Mucosa of stomach (tissue), 1 donor: Measurements from ENCODE around the gene DUSP3.

Source experiments
- H3K27me3 ChIP-seq: one replicate; pipeline ENCODE4 v1.7.0; 2013; ENCODE audit warnings: mild to moderate bottlenecking, low read length; ENCODE audit not compliant: control insufficient read depth, insufficient read depth
- H3K36me3 ChIP-seq: one replicate; pipeline ENCODE4 v1.7.0; 2013; ENCODE audit warnings: low read length; ENCODE audit not compliant: control insufficient read depth, insufficient read depth
- H3K4me1 ChIP-seq: one replicate; pipeline ENCODE4 v1.7.0; 2013; ENCODE audit warnings: mild to moderate bottlenecking, low read length; ENCODE audit not compliant: control insufficient read depth, insufficient read depth
- H3K4me3 ChIP-seq: one replicate; pipeline ENCODE4 v1.7.0; 2013; ENCODE audit warnings: low read length
- H3K9ac ChIP-seq: one replicate; pipeline ENCODE4 v1.7.0; 2013; ENCODE audit warnings: mild to moderate bottlenecking, low read length, moderate library complexity
- H3K9me3 ChIP-seq: one replicate; pipeline ENCODE4 v1.7.0; 2013; ENCODE audit warnings: mild to moderate bottlenecking, low read length, moderate library complexity; ENCODE audit not compliant: control insufficient read depth
- donor health status: Pancreatic carcinoma.

DUSP3 gene

GRCh38 chr17:43779145-43780125 lies 658 bp upstream of the DUSP3 start:
- H3K36me3 ChIP-seq: peaks cover 5% of the 10 kb centered on the region
- no peak overlapping the region for H3K4me3 ChIP-seq
- no peaks in the 10 kb centered on the region for H3K9me3 ChIP-seq
- H3K27me3 ChIP-seq: no peaks in the 10 kb centered on the region
- H3K9ac ChIP-seq: peak overlapping the region; percentile 75
- peaks cover 39% of the 10 kb centered on the region for H3K4me1 ChIP-seq

- H3K9ac ChIP-seq: no peak overlapping the region
- peaks cover 13% of the 10 kb centered on the region for H3K36me3 ChIP-seq
- no peaks in the 10 kb centered on the region for H3K9me3 ChIP-seq
- H3K27me3 ChIP-seq: no peaks in the 10 kb centered on the region
- H3K4me3 ChIP-seq: no peak overlapping the region
- peaks cover 50% of the 10 kb centered on the region for H3K4me1 ChIP-seq
These were observed 4.2 kb downstream of the DUSP3 start for GRCh38 chr17:43774304-43775250.

GRCh38 chr17:43772877-43773648 lies 5.7 kb downstream of the DUSP3 start:
- Histone ChIP-seq H3K9ac (no peak overlapping the region), H3K27me3 (no peaks in the 10 kb centered on the region), H3K4me1 (peaks cover 55% of the 10 kb centered on the region), H3K9me3 (no peaks in the 10 kb centered on the region), H3K4me3 (peak overlapping the region; percentile 14), H3K36me3 (peaks cover 20% of the 10 kb centered on the region)

DNA sequence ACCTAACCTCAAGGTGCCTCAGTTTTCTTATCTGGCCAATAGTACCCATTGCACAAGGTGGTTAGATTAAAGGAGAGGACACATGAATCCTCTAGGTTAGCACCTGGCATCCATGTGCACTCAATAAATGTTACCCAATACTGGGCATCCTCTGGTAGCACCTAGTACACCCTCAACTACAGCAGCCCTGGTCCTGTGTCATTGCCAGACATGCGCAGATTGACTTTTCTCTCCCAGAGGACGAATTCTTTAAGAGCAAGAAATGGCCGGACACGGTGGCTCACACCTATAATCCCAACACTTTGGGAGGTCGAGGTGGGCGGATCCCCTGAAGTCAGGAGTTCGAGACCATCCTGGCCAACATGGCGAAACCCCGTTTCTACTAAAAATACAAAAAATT lies 7.3 kb downstream of the DUSP3 start:
- Histone ChIP-seq H3K27me3 (no peaks in the 10 kb centered on the region), H3K36me3 (peaks cover 20% of the 10 kb centered on the region), H3K4me1 (peaks cover 46% of the 10 kb centered on the region), H3K4me3 (no peak overlapping the region), H3K9me3 (no peaks in the 10 kb centered on the region), H3K9ac (no peak overlapping the region)

GRCh38 chr17:43770957-43771356 lies 7.8 kb downstream of the DUSP3 start:
- H3K36me3 ChIP-seq: peaks cover 20% of the 10 kb centered on the region
- peaks cover 42% of the 10 kb centered on the region for H3K4me1 ChIP-seq

GRCh38 chr17:43769859-43770258 lies 8.9 kb downstream of the DUSP3 start:
- H3K9me3 ChIP-seq: no peaks in the 10 kb centered on the region
- H3K27me3 ChIP-seq: no peaks in the 10 kb centered on the region
- no peak overlapping the region for H3K4me3 ChIP-seq
- no peak overlapping the region for H3K9ac ChIP-seq
- peaks cover 19% of the 10 kb centered on the region for H3K36me3 ChIP-seq
- peaks cover 42% of the 10 kb centered on the region for H3K4me1 ChIP-seq

More at GRCh38 chr17:43770957-43771356, 7.8 kb downstream of the DUSP3 start:
- Histone ChIP-seq H3K9me3 (no peaks in the 10 kb centered on the region), H3K4me3 (no peak overlapping the region), H3K9ac (no peak overlapping the region), H3K27me3 (no peaks in the 10 kb centered on the region)

DNA sequence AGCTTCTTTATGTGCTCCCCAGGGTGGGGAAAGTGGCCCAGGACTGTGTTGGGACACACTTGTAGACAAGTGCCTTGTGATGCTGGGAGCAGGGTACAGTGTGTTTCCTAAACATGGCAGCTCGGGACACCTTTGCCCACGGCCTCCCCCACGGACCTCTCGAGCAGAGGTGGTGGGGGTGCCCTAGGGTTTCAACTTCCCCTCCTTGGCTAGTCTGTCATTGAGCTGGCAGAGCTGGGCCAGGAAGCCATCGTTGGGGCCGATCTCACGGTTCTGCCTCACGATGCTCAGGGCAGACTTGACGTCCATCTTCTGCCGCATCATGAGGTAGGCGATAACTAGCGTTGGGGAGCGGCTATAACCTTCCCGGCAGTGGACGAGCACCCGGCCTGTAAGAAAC lies 9.4 kb downstream of the DUSP3 start:
- no peaks in the 10 kb centered on the region for H3K9me3 ChIP-seq
- peaks cover 16% of the 10 kb centered on the region for H3K36me3 ChIP-seq
- no peak overlapping the region for H3K9ac ChIP-seq
- no peak overlapping the region for H3K4me3 ChIP-seq
- no peaks in the 10 kb centered on the region for H3K27me3 ChIP-seq
- peaks cover 38% of the 10 kb centered on the region for H3K4me1 ChIP-seq

GRCh38 chr17:43768943-43769342 lies 9.8 kb downstream of the DUSP3 start:
- Histone ChIP-seq H3K36me3 (peaks cover 16% of the 10 kb centered on the region), H3K27me3 (no peaks in the 10 kb centered on the region), H3K4me3 (no peak overlapping the region), H3K9ac (no peak overlapping the region), H3K4me1 (peaks cover 38% of the 10 kb centered on the region), H3K9me3 (no peaks in the 10 kb centered on the region)

DNA sequence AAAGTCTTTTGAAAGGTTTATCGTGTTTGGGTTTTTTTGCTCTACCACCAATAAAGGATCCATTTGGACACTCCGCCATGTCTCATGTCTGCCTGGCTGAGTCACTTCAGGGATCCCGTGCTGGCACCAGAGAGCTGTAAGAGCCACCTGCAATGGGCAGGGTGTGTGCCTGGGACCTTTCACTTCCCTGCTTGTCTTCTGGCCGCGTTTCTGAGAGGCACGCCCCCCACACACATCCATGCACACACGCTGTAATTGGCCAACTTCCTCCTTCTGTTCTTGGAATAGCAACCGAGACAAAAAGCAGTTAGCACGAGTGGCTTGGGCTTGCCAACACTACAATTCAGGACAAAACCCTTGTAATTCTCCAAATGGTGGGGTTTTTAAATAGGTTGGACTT lies 10.4 kb downstream of the DUSP3 start:
- Histone ChIP-seq H3K9me3 (no peaks in the 10 kb centered on the region), H3K36me3 (peaks cover 16% of the 10 kb centered on the region), H3K9ac (no peak overlapping the region), H3K4me1 (peaks cover 36% of the 10 kb centered on the region), H3K4me3 (no peak overlapping the region), H3K27me3 (no peaks in the 10 kb centered on the region)

- Histone ChIP-seq H3K4me1 (peaks cover 29% of the 10 kb centered on the region), H3K9me3 (no peaks in the 10 kb centered on the region), H3K27me3 (no peaks in the 10 kb centered on the region), H3K4me3 (no peak overlapping the region), H3K36me3 (peaks cover 15% of the 10 kb centered on the region), H3K9ac (no peak overlapping the region)
These were observed 11.1 kb downstream of the DUSP3 start for GRCh38 chr17:43767713-43768059.

GRCh38 chr17:43767053-43767712 lies 11.6 kb downstream of the DUSP3 start:
- H3K27me3 ChIP-seq: no peaks in the 10 kb centered on the region
- no peaks in the 10 kb centered on the region for H3K9me3 ChIP-seq
- H3K4me1 ChIP-seq: peaks cover 24% of the 10 kb centered on the region
- H3K4me3 ChIP-seq: no peak overlapping the region
- H3K9ac ChIP-seq: no peak overlapping the region
- peaks cover 10% of the 10 kb centered on the region for H3K36me3 ChIP-seq
